Measurements from ENCODE around the gene CD247. TPM values are rescaled to one million over a fixed set of nuclear protein-coding genes. Genes with fewer than 3 reads are reported as not detected.

The CD247 gene
- total RNA-seq, 2 experiments from 2014 or later, result 251 to 261 TPM

- POLR2A ChIA-PET, result interaction anchor here (0.6 kb wide), 1 partner anchor 12 kb away, joined by 4 read pairs; no protein-coding TSS in a partner anchor
- Mint-ChIP-seq H3K36me3 (ENCODE audit: low read depth) (peaks cover 87% of the 10 kb centered on the region), H3K4me1 (peaks cover 91% of the 10 kb centered on the region), H3K27ac (no peak overlapping the region), H3K4me3 (no peak overlapping the region), H3K9me3 (no peaks in the 10 kb centered on the region), H3K27me3 (no peaks in the 10 kb centered on the region)
- DNase-seq, result no peak
- CTCF ChIA-PET, result no interaction called here
Observed at GRCh38 chr1:167503626-167504466, 14.5 kb downstream of the CD247 start.

DNA sequence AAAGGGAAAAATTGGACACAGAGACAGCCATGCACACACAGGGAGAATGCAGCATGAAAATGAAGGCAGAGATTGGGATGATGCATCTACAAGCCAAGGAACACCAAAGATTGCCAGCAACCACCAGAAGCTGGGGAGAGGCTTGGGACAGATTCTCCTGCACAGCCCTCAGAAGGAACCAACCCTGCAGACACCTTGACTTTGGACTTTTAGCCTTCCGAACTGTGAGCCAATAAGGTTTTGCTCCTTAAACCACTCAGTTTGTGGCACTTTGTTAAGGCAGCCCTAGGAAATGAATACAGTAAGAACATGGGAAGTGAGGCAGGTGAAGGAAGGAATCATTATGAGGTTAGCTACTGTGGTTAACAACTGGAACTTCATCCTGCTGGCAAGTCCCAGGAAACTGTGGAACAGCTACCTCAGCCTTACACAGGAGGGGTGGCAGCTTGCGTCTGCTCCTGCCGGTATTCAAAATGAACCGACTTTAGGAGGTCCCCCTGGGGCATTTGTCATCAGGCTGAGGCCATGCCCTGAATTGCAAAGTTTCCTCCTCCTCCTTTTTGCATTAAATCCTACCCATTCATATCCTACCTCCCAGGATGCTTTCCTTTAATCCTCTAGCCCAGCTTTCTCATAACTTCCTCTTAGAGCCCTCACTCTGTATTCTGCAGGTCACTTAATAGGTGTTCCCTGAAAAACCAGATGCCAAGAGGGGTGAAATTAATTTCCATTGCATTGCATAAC is 15.4 kb downstream of the CD247 start:
- H3K9me3 Mint-ChIP-seq, result no peaks in the 10 kb centered on the region
- H3K36me3 Mint-ChIP-seq (ENCODE audit: low read depth), result peaks cover 86% of the 10 kb centered on the region
- H3K27ac Mint-ChIP-seq, result no peak overlapping the region
- ChIA-PET POLR2A (no interaction called here), CTCF (interaction anchor here (0.9 to 1.2 kb wide), 2 partner anchors 15 to 47 kb away, joined by 4 to 7 read pairs; no protein-coding TSS in a partner anchor)
- peaks cover 92% of the 10 kb centered on the region for H3K4me1 Mint-ChIP-seq
- peak overlapping the region; percentile 51 for H3K4me3 Mint-ChIP-seq
- DNase-seq, result no peak
- no peaks in the 10 kb centered on the region for H3K27me3 Mint-ChIP-seq

DNA sequence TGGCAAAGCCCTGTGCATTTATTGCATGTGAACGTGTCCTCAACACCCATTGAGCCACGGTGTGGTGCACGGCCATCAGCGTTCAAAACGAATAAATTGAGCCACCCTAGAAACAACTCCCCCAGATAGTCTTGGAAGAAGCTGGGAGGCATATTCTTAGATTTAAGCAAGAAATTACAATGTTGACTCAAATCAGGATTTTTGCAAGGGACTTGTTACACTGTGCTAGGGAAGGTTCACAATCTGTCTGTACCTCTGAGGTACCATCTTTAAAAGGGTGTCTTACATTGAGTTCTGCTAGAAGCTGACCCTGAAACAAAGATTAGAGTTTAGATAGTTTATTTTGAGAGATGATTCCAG is 16.2 kb downstream of the CD247 start:
- H3K36me3 Mint-ChIP-seq (ENCODE audit: low read depth), result peaks cover 86% of the 10 kb centered on the region
- H3K27ac Mint-ChIP-seq, result peak overlapping the region; percentile 86
- CTCF ChIA-PET, result interaction anchor here (1.2 kb wide), 3 partner anchors 13 to 46 kb away, joined by 3 to 4 read pairs (median 4); no protein-coding TSS in a partner anchor

GRCh38 chr1:167501515-167502191 is 16.7 kb downstream of the CD247 start:
- POLR2A ChIA-PET, result no interaction called here
- Mint-ChIP-seq H3K9me3 (no peaks in the 10 kb centered on the region), H3K27me3 (no peaks in the 10 kb centered on the region), H3K27ac (peak overlapping the region; percentile 86), H3K4me1 (peaks cover 94% of the 10 kb centered on the region), H3K36me3 (ENCODE audit: low read depth) (peaks cover 85% of the 10 kb centered on the region), H3K4me3 (peak overlapping the region; percentile 51)
- no peak for DNase-seq
- CTCF ChIA-PET, result interaction anchor here (1.1 to 1.2 kb wide), 4 partner anchors 13 to 279 kb away, joined by 3 to 4 read pairs (median 4); no protein-coding TSS in a partner anchor

More for the DNA sequence above, 16.2 kb downstream of the CD247 start:
- Mint-ChIP-seq H3K4me3 (peak overlapping the region; percentile 51), H3K9me3 (no peaks in the 10 kb centered on the region), H3K4me1 (peaks cover 92% of the 10 kb centered on the region), H3K27me3 (no peaks in the 10 kb centered on the region)
- DNase-seq, result no peak
- POLR2A ChIA-PET, result no interaction called here

GRCh38 chr1:167500283-167500860 is 18.0 kb downstream of the CD247 start:
- POLR2A ChIA-PET, result interaction anchor here (1.0 to 1.2 kb wide), 3 partner anchors 15 to 44 kb away, joined by 3 to 5 read pairs (median 5); no protein-coding TSS in a partner anchor
- peaks cover 91% of the 10 kb centered on the region for H3K36me3 Mint-ChIP-seq (ENCODE audit: low read depth)
- DNase-seq, result no peak

GRCh38 chr1:167499664-167500101 is 18.6 kb downstream of the CD247 start:
- Mint-ChIP-seq H3K27me3 (no peaks in the 10 kb centered on the region), H3K4me3 (peak overlapping the region; percentile 33), H3K9me3 (no peaks in the 10 kb centered on the region), H3K36me3 (ENCODE audit: low read depth) (peaks cover 93% of the 10 kb centered on the region), H3K4me1 (peaks cover 97% of the 10 kb centered on the region), H3K27ac (peak overlapping the region; percentile 77)
- POLR2A ChIA-PET, result interaction anchor here (1.0 to 1.1 kb wide), 2 partner anchors 15 to 279 kb away, joined by 3 to 5 read pairs; partner anchors contain the start of gene POU2F1
- CTCF ChIA-PET, result interaction anchor here (0.7 to 2.1 kb wide), 13 partner anchors 9 to 279 kb away, joined by 3 to 6 read pairs (median 3); partner anchors contain the start of gene CD247
- DNase-seq, result peak; percentile 57

More at GRCh38 chr1:167500283-167500860, 18.0 kb downstream of the CD247 start:
- CTCF ChIA-PET, result interaction anchor here (0.7 to 1.8 kb wide), 11 partner anchors 8 to 277 kb away, joined by 3 to 6 read pairs (median 3); no protein-coding TSS in a partner anchor
- peak overlapping the region; percentile 86 for H3K27ac Mint-ChIP-seq
- peaks cover 97% of the 10 kb centered on the region for H3K4me1 Mint-ChIP-seq
- no peaks in the 10 kb centered on the region for H3K9me3 Mint-ChIP-seq
- peak overlapping the region; percentile 56 for H3K4me3 Mint-ChIP-seq
- H3K27me3 Mint-ChIP-seq, result no peaks in the 10 kb centered on the region

DNA sequence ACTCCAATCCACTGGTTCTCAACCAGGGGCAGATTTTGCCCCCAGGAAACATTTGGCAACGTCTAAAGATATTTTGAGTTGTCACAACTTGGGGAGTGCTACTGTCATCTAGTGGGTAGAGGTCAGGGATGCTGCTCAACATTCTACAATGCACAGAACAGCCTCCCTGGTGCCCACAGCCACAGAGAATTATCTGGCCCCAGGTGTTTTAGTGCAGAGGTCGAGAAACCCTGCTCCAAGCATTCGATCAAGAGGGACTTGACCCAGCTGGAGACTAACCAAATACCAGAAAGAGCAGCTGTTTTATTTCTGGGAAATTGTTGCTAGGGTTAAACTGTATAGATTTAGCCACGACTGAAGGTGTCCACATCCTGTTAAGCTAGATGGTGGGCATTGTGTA is 19.2 kb downstream of the CD247 start:
- DNase-seq, result no peak
- POLR2A ChIA-PET, result interaction anchor here (1.0 kb wide), 1 partner anchor 279 kb away, joined by 3 read pairs; the partner anchor contains the start of gene POU2F1
- Mint-ChIP-seq H3K27me3 (no peaks in the 10 kb centered on the region), H3K9me3 (no peaks in the 10 kb centered on the region), H3K4me1 (peaks cover 97% of the 10 kb centered on the region), H3K4me3 (peak overlapping the region; percentile 33), H3K27ac (peak overlapping the region; percentile 77), H3K36me3 (ENCODE audit: low read depth) (peaks cover 94% of the 10 kb centered on the region)
- CTCF ChIA-PET, result interaction anchor here (0.7 to 2.1 kb wide), 12 partner anchors 9 to 279 kb away, joined by 3 to 6 read pairs (median 3); partner anchors contain the start of gene CD247

- peaks cover 87% of the 10 kb centered on the region for H3K36me3 Mint-ChIP-seq (ENCODE audit: low read depth)
Observed at GRCh38 chr1:167496797-167497619, 21.3 kb downstream of the CD247 start.

GRCh38 chr1:167493372-167493771 is 25.0 kb downstream of the CD247 start:
- peak overlapping the region; percentile 92 for H3K27ac Mint-ChIP-seq

More at GRCh38 chr1:167496797-167497619, 21.3 kb downstream of the CD247 start:
- ChIA-PET POLR2A (no interaction called here), CTCF (interaction anchor here (0.9 to 1.1 kb wide), 2 partner anchors 8 to 41 kb away, joined by 3 to 4 read pairs; no protein-coding TSS in a partner anchor)
- Mint-ChIP-seq H3K4me3 (no peak overlapping the region), H3K9me3 (no peaks in the 10 kb centered on the region), H3K4me1 (peaks cover 96% of the 10 kb centered on the region), H3K27ac (no peak overlapping the region), H3K27me3 (no peaks in the 10 kb centered on the region)
- no peak for DNase-seq

DNA sequence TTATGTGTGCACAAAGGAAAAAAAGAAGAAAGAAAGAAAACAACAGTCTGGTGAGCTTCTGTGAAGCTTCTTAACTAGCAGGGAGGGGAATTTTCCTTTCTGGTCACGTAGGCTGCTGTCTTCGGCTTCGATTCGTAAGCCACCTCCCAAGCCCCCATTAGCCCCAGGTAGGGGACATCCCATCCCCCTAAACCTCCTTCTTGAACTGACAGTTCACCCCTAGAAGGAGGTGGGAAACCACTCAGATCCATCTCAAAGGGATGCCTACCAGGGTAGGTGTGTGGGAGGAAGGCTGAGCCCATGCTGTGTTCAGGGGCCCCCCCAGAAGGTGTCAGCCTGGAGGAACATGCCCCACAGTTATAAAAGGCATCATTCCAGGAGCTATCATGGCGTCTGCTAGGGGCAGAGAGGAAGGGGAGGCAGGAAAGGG is 25.8 kb downstream of the CD247 start:
- no peak for DNase-seq
- H3K27ac Mint-ChIP-seq, result peak overlapping the region; percentile 92
- ChIA-PET CTCF (interaction anchor here (0.7 to 3.0 kb wide), 8 partner anchors 8 to 78 kb away, joined by 3 to 11 read pairs (median 3); partner anchors contain the start of gene CD247), POLR2A (interaction anchor here (1.0 kb wide), 1 partner anchor 25 kb away, joined by 3 read pairs; no protein-coding TSS in a partner anchor)
- no peaks in the 10 kb centered on the region for H3K27me3 Mint-ChIP-seq
- peaks cover 76% of the 10 kb centered on the region for H3K36me3 Mint-ChIP-seq (ENCODE audit: low read depth)
- peaks cover 94% of the 10 kb centered on the region for H3K4me1 Mint-ChIP-seq
- H3K9me3 Mint-ChIP-seq, result peaks cover 2% of the 10 kb centered on the region
- H3K4me3 Mint-ChIP-seq, result peak overlapping the region; percentile 63

More at GRCh38 chr1:167493372-167493771, 25.0 kb downstream of the CD247 start:
- Mint-ChIP-seq H3K27me3 (no peaks in the 10 kb centered on the region), H3K36me3 (ENCODE audit: low read depth) (peaks cover 77% of the 10 kb centered on the region), H3K9me3 (peaks cover 2% of the 10 kb centered on the region), H3K4me3 (peak overlapping the region; percentile 63), H3K4me1 (peaks cover 94% of the 10 kb centered on the region)
- POLR2A ChIA-PET, result interaction anchor here (0.9 kb wide), 1 partner anchor 16 kb away, joined by 3 read pairs; no protein-coding TSS in a partner anchor
- no peak for DNase-seq
- CTCF ChIA-PET, result interaction anchor here (0.8 to 3.0 kb wide), 6 partner anchors 9 to 26 kb away, joined by 3 to 11 read pairs (median 3); partner anchors contain the start of gene CD247

Measured in activated CD4-positive, alpha-beta T cell treated with anti-CD3 and anti-CD28 coated beads, Interleukin-2, amount 10 ng/mL, durations not matched to agents 7 days and 5 days (primary cell).